ENCODE results near the gene CCZ1. TPM values are rescaled to one million over a fixed set of nuclear protein-coding genes. Genes with fewer than 3 reads are reported as not detected.
"Not testable (repeated sequence)": the region's sequence is repeated elsewhere in the genome, so short reads cannot be mapped to it uniquely, and the experiment has no call there.

Gene CCZ1
- total RNA-seq, 2 donors from 2014 or later, result 59.0 to 147 TPM

DNA sequence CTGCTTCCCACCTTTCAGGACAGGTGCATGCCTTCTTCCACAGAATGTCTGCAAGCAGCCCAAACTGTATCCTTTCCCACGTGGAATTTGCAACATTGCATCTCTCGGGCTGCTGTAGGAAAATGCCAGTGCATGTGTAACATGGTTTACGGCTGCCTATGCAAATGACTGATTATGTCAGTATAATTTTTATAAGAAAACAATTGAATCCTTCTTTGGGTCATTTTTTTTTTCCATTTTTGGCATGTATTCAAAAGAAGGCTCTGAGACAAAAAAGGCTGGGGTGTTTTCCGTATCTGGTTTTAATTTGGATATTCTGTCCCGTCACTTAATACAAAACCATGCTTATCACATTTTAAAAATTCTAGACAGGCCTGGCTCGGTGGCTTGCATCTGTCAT, 18.4 kb upstream of the CCZ1 start:
- not testable (repeated sequence) for ATAC-seq, H3K27ac Mint-ChIP-seq, H3K4me3 Mint-ChIP-seq

DNA sequence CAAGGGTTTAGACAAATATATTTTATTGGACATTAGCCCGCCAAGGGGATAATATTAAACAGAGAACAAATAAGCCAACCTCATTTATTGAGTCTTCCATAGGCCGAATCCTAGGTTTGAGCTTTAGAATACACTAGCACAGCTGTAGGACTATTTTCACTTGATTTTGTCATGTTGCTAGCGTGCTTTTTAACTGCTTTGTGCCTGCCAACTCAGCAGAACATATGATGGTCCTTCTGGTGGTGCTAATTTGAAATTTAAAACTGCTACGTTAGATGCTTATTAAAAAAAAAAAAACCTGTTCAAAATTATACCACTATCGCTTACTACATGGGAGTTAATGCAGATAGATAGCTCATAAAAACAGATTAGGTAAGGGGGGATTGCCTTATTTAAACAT, 14.1 kb upstream of the CCZ1 start:
- H3K36me3 Mint-ChIP-seq; H3K27me3 Mint-ChIP-seq; H3K27ac Mint-ChIP-seq; H3K4me3 Mint-ChIP-seq; H3K9me3 Mint-ChIP-seq; DNase-seq (ENCODE audit: low spot score); ATAC-seq; H3K4me1 Mint-ChIP-seq (ENCODE audit: low read depth in 2 of 2): not testable (repeated sequence)

More for the DNA sequence above, 18.4 kb upstream of the CCZ1 start:
- H3K4me1 Mint-ChIP-seq (ENCODE audit: low read depth in 2 of 2); H3K36me3 Mint-ChIP-seq; DNase-seq (ENCODE audit: low spot score); H3K9me3 Mint-ChIP-seq; H3K27me3 Mint-ChIP-seq: not testable (repeated sequence)

DNA sequence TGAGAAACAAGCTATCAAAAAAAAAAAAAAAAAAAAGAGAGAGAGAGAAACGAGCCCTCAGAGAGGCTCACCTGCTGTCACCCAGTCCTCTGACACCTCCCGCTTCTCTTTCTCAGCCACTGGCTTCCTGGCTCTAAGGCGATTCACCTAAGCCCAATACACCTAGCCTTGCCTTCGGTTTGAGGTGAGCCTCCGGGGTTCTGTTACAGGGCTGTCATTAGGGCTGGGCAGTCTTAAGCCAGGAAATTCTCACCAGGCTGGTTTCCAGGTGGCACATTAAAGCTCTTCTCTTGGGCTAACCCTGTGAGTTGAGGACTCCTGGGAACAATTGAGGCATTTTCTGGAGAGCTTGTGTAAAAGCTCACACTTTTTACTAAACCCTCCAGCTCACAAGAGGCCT, 10.5 kb upstream of the CCZ1 start:
- not testable (repeated sequence) for H3K36me3 Mint-ChIP-seq; H3K27me3 Mint-ChIP-seq; H3K9me3 Mint-ChIP-seq; H3K4me3 Mint-ChIP-seq; DNase-seq (ENCODE audit: low spot score); H3K27ac Mint-ChIP-seq; H3K4me1 Mint-ChIP-seq (ENCODE audit: low read depth in 2 of 2); ATAC-seq

DNA sequence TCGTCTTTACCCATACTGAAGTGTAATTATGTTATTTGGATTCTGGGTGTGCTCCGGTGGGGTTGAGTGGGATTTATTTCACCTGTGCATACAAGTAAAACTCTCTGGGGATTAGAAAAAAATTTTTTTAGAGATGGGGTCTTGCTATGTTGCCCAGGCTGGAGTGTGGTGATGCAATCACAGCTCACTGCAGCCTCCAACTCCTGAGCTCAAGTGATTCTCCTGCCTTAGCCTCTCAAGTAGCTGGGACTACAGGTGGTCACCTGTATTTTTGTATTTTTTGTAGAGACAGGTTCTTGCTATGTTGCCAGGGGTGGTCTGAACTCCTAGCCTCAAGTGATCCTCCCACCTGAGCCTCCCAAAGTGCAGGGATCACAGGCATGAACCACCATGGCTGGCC, 8.3 kb upstream of the CCZ1 start:
- not testable (repeated sequence) for H3K4me3 Mint-ChIP-seq; H3K4me1 Mint-ChIP-seq (ENCODE audit: low read depth in 2 of 2); DNase-seq (ENCODE audit: low spot score); H3K27ac Mint-ChIP-seq; H3K36me3 Mint-ChIP-seq; ATAC-seq; H3K27me3 Mint-ChIP-seq; H3K9me3 Mint-ChIP-seq

DNA sequence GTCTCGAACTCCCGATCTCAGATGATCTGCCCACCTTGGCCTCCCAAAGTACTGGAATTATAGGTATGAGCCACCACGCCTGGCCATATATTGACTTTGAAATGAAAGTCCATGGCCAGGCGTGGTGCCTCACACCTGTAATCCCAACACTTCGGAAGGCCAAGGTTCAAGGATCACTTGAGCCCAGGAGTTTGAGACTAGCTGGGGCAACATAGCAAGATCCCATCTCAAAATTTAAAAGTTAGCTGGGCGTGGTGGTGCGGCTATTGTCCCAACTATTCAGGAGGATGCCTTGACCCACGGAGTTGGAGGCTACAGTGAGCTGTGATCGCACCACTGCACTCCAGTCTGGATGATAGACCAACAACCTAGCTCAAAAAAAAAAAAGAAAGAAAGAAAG, 6.0 kb upstream of the CCZ1 start:
- Mint-ChIP-seq H3K4me1 (ENCODE audit: low read depth in 2 of 2) (no peaks in the 10 kb centered on the region), H3K27ac (no peak overlapping the region), H3K27me3 (no peaks in the 10 kb centered on the region), H3K9me3 (no peaks in the 10 kb centered on the region), H3K4me3 (no peak overlapping the region), H3K36me3 (no peaks in the 10 kb centered on the region)
- no peak for ATAC-seq
- DNase-seq (ENCODE audit: low spot score), result no peak

DNA sequence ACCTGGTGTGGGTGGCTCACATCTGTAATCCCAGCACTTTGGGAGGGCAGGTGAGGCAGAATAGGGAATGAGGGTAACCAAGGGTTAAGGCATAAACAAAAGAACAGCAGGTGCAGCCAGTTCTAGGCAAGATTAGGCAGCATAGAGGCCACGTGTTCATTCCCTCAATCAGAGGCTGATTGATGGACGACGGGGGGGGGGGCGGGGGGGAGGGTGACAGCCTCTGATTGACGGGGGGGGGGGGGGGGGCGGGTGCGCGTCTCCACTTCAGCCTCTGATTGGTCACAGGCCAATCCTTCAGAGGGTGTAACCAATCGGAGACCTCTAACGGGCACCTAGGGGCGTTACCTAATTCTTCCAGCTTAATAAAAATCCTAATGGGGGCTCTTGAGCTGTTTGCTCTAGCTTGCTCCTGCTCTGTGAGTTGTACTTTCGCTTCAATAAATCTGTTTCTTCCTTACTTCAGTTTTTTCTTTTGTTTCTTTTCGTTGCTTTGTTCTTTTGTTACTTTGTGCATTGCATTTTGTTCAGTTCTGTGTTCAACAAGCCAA, 1.1 kb upstream of the CCZ1 start:
- not testable (repeated sequence) for H3K36me3 Mint-ChIP-seq; H3K9me3 Mint-ChIP-seq; DNase-seq (ENCODE audit: low spot score); H3K4me3 Mint-ChIP-seq; H3K4me1 Mint-ChIP-seq (ENCODE audit: low read depth in 2 of 2); ATAC-seq; H3K27me3 Mint-ChIP-seq
- peak overlapping the region in 1 of 2 donors; percentile 53 for H3K27ac Mint-ChIP-seq

DNA sequence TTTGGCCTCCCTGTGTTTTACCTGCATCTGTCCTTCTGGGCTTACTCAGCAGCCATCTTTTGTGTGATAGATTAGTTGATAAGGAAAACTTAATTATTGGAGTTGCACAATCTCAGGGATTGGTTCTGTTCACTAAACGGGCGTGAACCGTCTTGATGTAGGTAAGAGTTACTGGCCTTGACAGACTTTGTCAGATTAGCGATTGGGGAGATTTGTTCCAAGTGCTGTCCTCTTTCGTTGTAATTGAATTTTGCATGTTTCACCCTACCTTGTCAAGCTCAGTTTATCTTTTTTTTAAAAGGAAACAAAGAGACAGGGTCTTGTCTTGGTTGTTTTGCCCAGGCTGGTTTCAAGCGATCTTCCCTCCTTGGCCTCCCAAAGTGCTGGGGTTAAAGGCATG, 4.5 kb downstream of the CCZ1 start:
- not testable (repeated sequence) for H3K27me3 Mint-ChIP-seq; ATAC-seq; H3K4me1 Mint-ChIP-seq (ENCODE audit: low read depth in 2 of 2); H3K36me3 Mint-ChIP-seq; H3K27ac Mint-ChIP-seq; H3K9me3 Mint-ChIP-seq; H3K4me3 Mint-ChIP-seq; DNase-seq (ENCODE audit: low spot score)

DNA sequence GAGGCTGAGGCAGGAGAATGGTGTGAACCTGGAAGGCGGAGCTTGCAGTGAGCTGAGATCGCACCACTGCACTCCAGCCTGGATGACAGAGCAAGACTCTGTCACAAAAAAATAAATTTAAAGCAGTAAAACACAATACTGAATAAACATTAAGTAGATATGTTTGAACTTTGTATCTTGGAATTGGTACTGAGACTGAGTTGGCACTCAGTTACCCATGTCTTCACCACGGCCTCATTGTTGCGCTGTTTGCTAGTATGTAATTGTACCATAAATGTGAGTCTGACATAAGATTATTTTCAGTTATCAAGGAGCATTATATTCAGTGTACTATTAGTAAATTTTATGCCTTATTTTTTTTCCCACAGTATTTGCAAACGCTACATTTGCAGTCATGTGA, 6.2 kb downstream of the CCZ1 start:
- DNase-seq (ENCODE audit: low spot score); H3K4me1 Mint-ChIP-seq (ENCODE audit: low read depth in 2 of 2); H3K9me3 Mint-ChIP-seq; H3K27ac Mint-ChIP-seq; H3K4me3 Mint-ChIP-seq; ATAC-seq; H3K27me3 Mint-ChIP-seq; H3K36me3 Mint-ChIP-seq: not testable (repeated sequence)

DNA sequence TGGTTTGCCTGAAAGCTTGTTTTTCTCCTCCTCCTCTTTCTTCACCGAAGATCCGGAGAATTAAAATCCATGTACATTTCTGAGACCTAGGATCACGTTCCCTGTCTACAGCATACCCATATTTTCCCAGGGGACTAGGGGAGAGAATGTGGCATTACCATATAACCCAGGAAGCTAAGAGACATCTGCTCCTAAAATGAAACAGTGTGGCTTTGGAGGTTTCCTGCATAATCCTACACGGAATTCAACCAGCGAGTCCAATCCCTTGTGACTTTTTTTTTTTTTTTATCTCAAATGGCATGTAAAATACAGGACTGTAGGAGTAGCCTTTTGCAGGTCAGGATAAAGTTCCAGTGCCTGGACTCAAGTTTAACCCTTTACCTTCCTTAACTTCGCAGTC, 10.3 kb downstream of the CCZ1 start:
- DNase-seq (ENCODE audit: low spot score), result not testable (repeated sequence)

DNA sequence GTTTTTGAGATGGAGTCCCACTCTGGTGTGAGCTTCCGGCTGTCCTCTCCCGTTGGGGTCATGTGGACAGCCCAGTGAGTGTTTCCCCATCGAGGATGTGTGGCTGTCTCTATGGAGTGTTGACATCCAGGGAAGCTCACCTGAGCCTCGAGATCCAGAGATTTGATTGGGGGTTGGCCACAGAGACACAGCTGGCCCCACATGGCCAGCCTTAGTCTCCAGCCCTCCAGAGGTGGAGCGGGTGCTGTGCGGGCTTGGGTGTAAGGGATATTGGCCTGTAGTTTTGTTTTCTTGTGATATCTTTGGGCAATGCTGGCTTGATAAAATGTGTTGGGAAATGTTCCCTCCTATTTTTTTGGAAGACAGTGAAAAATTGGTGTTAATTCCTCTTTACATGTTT, 18.0 kb downstream of the CCZ1 start:
- not testable (repeated sequence) for H3K27me3 Mint-ChIP-seq; ATAC-seq; DNase-seq (ENCODE audit: low spot score); H3K27ac Mint-ChIP-seq; H3K4me3 Mint-ChIP-seq; H3K4me1 Mint-ChIP-seq (ENCODE audit: low read depth in 2 of 2); H3K36me3 Mint-ChIP-seq; H3K9me3 Mint-ChIP-seq

More for the DNA sequence above, 10.3 kb downstream of the CCZ1 start:
- H3K27me3 Mint-ChIP-seq; H3K4me1 Mint-ChIP-seq (ENCODE audit: low read depth in 2 of 2); ATAC-seq; H3K9me3 Mint-ChIP-seq; H3K27ac Mint-ChIP-seq; H3K4me3 Mint-ChIP-seq; H3K36me3 Mint-ChIP-seq: not testable (repeated sequence)

DNA sequence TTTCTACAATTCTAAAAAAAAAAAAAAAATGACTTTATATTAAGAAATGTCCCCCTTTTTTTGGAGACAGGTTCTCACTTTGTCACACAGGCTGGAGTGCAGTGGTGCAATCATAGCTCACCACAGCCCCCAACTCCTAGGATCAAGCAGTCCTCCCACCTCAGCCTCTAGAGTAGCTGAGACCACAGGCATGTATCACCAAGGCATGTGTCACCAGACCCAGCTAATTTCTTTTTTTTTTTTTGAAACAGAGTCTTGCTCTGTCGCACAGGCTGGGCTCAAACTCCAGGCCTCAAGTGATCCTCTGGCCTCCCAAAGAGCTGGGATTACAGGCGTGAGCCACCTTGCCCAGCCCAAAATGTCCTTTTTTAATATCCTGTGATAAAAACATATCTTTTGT, 25.6 kb downstream of the CCZ1 start:
- H3K27me3 Mint-ChIP-seq; ATAC-seq; H3K9me3 Mint-ChIP-seq; H3K27ac Mint-ChIP-seq; H3K4me1 Mint-ChIP-seq (ENCODE audit: low read depth in 2 of 2); H3K4me3 Mint-ChIP-seq; H3K36me3 Mint-ChIP-seq; DNase-seq (ENCODE audit: low spot score): not testable (repeated sequence)

DNA sequence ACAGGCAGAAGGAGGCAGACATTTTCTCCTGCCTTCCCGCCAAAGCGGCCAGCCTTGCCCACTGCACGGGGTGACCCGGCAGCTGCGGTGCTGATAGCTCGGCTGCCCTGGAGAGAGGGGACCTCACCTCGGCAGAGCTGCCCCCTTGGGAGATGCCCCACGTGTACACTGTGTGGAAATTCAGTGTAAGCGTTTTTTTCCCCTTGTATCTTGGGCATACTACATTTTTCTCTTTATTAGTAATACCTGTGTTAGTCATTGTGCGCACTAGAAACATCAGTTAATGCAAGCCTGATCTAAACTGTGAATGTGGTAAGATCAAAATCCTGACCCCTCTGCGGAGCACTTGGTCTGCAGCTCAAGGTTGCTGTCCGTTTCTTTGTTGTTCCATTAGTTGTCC, 26.1 kb downstream of the CCZ1 start:
- not testable (repeated sequence) for ATAC-seq, H3K27ac Mint-ChIP-seq, H3K4me3 Mint-ChIP-seq

DNA sequence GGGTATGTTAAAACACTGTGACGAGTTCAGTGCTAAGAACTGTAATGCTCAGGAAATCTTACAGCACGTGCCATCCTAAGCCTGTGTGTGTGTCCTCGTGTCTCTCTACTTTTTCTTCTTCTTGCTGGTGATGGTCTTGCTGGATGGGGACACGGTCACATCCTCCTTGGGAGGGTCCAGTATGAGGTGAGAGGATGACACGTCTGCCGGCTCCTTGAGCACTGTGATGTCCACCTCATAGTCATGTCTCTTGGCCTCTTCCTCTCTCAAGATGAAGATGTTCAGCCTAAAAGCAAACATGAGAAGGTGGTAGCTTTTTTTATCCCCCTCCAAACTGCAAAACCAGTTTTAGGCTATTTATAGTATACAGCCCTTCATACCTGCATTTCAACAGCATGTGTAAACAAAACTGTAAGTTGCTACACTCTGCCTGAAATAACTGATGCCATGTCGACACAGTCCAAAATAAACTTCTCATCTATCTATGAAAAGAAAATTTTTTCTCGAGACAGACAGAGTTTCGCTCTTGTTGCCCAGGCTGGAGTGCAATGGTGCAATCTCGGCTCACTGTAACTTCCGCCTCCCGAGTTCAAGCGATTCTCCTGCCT, 27.8 kb downstream of the CCZ1 start:
- H3K36me3 Mint-ChIP-seq; ATAC-seq; H3K4me3 Mint-ChIP-seq; H3K9me3 Mint-ChIP-seq; H3K27ac Mint-ChIP-seq; H3K27me3 Mint-ChIP-seq; H3K4me1 Mint-ChIP-seq (ENCODE audit: low read depth in 2 of 2); DNase-seq (ENCODE audit: low spot score): not testable (repeated sequence)

More for the DNA sequence above, 26.1 kb downstream of the CCZ1 start:
- H3K9me3 Mint-ChIP-seq; H3K27me3 Mint-ChIP-seq; DNase-seq (ENCODE audit: low spot score); H3K4me1 Mint-ChIP-seq (ENCODE audit: low read depth in 2 of 2); H3K36me3 Mint-ChIP-seq: not testable (repeated sequence)

DNA sequence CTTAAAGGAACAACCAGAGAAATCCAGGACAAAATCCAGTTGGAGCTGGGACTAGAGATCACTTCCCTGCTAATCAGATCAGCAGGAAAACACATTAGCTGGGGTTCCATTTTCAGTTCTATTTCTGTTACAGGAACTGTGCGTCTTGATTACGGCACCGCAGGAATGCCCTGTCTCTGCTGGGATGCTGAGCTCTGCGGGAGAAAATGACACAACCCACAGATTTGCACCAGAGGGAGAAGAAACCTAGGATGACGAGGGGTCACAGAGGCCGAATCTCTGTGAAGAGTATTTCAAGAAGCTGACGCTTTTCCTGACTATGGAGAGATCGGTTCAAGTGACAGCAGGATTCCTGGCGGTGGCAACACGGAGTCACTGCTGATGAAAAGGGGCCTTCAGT, 31.8 kb downstream of the CCZ1 start:
- H3K4me1 Mint-ChIP-seq (ENCODE audit: low read depth in 2 of 2); ATAC-seq; H3K27ac Mint-ChIP-seq; DNase-seq (ENCODE audit: low spot score); H3K36me3 Mint-ChIP-seq; H3K27me3 Mint-ChIP-seq; H3K4me3 Mint-ChIP-seq; H3K9me3 Mint-ChIP-seq: not testable (repeated sequence)

DNA sequence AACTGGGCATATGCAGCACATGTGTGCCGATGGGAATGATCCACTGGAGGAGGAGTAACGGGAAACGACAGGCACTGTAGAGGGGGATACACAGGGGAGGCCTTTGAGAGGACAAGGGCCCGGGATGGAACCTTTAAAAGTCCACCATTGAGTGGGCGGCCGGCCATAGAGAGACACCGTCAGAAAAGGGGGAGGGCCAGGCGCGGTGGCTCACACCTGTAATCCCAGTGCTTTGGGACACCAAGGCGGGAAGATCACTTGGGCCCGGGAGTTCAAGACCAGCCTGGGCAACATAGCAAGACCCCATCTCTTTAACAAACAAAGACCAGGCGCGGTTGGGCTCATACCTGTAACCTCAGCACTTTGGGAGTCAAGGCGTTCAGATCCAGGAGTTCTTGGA, 32.7 kb downstream of the CCZ1 start:
- not testable (repeated sequence) for H3K4me1 Mint-ChIP-seq (ENCODE audit: low read depth in 2 of 2); DNase-seq (ENCODE audit: low spot score); H3K36me3 Mint-ChIP-seq; ATAC-seq; H3K4me3 Mint-ChIP-seq; H3K27me3 Mint-ChIP-seq; H3K9me3 Mint-ChIP-seq; H3K27ac Mint-ChIP-seq
